HG03064 (cell line): ENCODE results near the gene TRIM46.

Experiments
- ATAC-seq: cut with Tn5 transposase; IDR thresholded peaks from one replicate; pipeline ENCODE4 v1.9.1; 2021; ENCODE audit warnings: low read depth; ENCODE audit not compliant: unreplicated experiment

Gene TRIM46, protein sequence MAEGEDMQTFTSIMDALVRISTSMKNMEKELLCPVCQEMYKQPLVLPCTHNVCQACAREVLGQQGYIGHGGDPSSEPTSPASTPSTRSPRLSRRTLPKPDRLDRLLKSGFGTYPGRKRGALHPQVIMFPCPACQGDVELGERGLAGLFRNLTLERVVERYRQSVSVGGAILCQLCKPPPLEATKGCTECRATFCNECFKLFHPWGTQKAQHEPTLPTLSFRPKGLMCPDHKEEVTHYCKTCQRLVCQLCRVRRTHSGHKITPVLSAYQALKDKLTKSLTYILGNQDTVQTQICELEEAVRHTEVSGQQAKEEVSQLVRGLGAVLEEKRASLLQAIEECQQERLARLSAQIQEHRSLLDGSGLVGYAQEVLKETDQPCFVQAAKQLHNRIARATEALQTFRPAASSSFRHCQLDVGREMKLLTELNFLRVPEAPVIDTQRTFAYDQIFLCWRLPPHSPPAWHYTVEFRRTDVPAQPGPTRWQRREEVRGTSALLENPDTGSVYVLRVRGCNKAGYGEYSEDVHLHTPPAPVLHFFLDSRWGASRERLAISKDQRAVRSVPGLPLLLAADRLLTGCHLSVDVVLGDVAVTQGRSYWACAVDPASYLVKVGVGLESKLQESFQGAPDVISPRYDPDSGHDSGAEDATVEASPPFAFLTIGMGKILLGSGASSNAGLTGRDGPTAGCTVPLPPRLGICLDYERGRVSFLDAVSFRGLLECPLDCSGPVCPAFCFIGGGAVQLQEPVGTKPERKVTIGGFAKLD

DNA sequence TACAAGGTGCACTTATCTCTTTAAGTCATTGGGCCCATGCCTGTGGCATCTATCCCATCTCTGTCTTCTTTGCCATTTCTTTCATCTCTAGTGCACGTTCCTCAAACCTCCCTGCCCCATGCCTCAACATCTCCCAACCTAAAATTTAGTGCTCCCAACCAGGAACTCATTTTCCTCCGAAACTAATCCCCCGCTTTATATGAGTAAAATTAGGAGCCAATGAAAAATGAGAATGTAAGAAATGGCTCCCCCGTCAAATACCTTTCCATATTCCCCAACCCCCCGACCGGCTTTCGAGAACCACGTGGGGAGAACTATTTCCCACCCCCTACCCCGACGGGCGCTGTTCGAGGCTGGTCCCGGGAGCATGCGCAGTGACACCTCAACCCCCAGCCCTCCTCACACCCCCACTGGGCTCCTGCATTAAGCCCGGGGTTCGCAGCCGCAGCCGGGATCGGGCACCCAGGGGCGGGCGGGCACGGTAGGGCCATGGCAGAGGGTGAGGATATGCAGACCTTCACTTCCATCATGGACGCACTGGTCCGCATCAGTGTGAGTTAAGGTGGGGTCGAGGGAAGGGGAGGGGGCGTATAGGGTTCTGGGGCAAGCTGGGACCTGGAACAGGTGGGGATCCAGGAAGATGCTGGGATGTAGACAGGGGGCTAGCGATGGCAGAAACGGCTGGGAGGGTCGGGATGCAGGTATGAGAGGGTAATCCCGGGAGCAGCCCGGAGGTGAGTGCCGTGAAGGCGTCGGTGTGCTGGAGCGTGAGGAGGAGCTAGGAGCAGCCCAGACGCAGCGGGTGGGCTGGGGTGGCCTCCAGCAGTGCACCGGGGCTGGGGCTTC lies at the start of gene TRIM46:
TRIM46 (plus strand) TSS at position 372 of the 846 bp plus-strand sequence; CDS start at position 490, 118 bp downstream.
- peak; percentile 24 for ATAC-seq

DNA sequence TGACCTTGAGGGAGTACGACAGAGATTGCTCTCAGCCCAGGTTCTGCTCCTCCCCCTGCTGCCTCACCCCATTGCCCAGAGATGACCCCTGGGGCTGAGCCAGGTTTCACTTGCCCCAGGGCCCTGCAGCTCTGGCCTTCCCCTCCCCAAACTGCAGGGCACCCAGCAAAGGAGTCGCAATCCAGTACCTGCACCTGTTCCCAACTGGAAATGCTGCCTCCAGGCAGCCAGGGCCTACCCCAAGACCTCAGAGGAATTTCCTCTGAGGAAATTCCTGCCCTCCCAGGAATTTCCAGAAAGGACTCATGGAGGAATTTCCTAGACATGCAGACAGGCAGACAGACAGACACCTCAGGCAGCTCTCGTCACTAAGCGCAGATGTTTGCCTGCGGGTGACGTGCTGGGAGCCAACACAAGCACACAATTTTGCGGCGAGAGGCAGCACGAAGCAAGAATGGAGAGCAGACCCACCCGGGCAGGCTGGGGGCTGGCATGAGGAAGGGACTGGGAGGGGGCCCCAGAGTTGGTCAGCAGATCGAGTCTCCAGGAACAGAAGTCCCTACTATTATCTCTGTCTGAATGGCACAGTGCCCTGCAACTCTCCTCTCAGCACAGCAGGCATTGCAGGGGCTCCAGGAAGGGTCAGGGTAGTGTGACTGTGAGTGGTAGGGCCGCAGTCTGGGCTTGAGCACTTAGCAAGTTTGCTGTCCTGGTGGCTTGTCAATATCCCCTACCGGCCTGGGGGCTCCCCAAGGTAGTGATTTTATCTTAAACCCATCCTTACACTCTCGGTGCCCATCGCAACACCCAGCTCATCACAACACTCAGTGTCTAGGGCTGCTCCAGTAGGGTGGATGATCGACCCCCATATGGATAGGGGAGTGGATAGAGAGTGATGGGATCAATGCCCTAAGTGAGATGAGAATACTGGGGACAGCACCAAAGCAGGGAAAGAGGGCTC lies 48.9 kb upstream of the TRIM46 start:
- ATAC-seq, result no peak

DNA sequence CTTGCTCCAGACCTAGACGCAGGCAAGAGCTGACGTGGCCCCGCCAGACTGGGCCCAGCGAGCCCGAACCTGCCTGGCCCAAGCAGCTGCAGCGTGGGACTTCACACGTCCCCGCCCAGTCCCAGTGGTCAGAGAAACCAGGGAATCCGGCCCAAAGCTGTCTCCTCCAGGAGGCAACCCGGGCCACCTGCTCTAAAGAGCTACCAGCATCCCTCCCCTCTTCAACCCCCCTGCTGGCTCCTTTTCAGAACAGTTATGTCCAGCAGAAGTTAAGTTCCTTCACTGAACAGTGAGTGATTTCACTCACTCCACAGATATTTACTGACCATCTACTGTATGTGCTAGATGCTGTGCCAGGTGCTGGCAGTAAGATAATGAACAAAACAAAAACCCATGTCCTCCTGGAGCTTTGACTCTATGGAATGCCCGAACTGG lies 48.1 kb upstream of the TRIM46 start:
- ATAC-seq, result no peak

DNA sequence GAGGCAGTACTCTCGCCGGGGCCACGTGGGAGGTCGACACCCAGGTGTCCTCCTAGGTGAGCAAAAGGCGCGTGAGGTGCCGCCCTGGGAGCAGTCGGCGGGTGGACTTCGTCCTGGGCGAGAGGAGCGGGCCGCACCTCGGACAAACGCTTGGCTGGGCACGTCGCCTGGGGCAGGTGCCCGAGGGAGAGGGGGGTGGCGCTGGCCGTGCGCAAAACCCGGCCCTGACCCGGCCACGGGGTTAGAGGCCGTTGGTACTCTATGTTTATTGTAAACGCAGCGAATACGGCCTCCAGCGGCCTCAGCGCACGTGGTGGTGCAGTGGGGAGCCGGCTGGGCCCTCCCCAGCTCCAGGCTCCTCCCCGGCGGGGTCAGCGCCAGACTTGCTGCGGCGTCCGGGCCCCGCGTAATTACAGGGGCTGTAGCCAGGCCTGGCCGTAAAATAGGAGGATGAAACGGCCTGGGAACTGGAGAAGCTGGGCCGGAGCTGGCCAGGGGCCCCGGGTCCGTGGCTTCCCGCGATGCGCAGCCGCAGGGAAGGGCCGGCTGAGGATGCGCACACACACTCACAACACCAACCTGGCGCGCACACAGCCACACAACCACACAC lies 47.6 kb upstream of the TRIM46 start:
- ATAC-seq, result no peak

DNA sequence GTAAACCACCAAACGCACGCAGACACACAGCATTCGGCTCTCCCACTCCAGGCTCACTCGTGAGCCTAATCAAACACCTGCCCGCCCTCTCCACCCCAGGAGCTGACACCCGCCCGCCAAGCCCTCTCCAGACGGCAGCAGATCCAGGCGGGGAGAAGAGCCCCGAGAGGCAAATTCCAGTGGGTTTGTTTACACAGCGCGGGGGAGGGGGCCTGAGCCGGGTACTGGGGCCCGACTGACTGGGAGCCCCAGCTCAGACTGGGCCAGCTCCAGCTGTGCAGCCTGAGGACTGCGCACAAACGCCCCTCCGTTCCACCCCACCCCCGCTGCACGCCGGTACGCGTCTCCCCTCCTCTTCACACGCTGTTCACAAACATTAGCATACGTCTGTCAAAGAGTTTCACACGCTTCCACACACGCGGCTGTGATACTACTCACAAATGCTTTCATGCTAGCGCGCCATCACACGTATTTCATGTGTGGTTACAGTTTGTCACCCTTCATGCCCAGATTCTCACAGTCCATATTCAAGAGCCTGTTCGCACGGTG lies 47.0 kb upstream of the TRIM46 start:
- ATAC-seq, result no peak

DNA sequence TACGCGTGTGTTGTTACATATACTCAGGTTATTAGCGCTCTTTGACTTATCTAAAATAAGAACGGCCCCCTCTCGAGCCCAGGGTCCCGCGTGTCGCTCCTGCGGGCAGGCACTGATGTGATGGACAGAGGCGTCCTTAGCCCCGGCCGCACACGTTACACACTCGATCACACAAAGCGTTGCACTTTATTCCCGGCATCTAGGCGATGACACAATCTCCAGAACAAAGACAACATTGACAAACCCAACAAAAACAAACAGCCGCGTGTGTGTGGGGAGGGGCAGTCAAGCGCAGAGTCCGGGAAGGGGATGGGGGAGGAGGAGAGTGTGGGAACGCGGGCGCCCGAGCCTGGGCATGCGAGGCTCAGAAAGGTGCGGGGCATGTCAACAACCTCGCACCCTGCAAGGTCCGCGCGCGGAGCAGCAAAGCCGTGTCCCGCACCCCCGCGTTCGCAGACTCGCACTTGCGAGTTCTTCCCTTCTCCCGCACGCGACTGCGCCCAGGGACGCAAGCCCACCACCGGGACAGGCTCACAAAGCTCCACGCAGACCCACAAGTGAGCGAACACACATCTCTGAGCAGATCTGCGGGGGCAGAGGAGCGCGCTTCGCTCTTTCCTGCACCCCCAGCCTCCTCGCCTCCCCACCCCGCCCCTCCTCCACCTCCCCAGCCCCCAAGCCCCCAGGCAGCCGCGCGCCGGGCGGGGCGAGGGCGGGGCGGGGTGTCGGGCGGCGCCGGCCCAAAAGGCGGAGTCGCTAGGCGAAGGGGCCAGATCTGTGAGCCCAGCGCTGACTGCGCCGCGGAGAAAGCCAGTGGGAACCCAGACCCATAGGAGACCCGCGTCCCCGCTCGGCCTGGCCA lies 46.3 kb upstream of the TRIM46 start, which contains the start of gene EFNA1:
EFNA1 (plus strand) TSS at position 772 of the 862 bp plus-strand sequence. CDS start 102 bp downstream, outside the sequence.
- no peak for ATAC-seq

DNA sequence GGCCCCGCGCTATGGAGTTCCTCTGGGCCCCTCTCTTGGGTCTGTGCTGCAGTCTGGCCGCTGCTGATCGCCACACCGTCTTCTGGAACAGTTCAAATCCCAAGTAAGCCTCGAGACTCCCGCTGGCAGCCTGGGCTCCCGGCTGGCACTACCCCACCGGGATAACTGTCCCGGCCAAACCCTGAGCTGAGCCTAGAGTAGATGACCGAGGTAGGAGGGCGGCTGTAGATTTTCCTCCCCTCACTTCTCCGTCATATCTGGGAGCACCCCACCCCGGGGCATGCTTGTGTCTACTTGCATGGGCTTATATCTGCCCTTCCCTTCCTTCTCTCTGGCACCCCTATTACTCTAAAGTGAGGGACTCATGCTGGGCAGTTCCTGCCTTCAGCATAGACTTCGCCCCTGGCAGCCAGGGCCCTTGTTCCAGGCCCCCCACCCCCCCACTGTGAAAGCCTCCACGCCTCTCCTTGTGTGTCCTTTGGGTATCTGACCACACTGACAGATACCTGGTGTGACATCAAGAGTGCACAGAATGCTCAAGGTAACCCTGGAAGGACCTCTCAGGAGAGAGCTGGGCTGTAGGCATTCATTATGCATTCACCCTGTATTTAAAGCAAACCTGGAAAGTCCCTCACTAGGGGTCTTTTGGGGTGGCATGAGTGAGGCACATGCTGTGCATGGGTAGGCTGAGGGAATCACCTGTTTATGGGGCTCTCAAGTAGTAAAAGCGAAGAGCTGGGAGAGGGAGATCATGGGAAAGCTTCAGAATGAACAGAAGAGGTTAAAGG lies 45.5 kb upstream of the TRIM46 start:
- ATAC-seq, result no peak

DNA sequence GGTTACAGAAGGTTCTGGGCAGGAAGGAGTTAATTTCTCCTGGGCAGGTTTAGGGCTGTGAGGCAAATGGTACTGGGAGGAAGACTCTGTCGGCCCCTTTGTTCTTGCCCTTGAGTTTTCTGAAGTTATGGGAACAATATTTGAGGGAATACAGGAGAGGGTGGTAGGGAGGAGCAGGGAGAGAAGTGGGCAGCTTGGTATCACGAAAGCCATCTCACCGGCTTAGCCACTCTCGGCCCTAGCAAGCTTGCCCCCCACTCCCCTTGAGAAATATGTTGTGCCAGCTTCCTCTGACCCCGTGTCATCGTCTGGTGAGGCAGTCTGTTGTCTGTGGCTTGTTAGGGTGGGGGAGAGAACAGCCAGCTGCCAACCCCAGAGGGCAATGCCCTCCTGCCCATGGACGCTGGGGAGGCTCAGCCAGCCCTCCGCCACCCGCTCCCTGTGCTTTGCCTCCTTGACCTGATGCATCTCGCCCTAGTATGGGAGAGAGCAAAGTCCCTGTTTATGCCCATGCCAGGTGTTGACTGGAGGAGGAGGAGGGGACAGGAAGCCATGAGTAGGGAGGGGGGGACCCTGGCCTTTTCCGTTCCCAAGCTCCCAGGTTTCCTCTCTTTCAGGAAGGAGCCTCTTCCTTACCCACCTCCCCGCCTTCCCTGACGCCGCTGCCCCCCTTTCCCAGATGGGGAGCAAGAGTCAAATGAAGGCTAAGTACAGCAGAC lies 44.7 kb upstream of the TRIM46 start:
- no peak for ATAC-seq

DNA sequence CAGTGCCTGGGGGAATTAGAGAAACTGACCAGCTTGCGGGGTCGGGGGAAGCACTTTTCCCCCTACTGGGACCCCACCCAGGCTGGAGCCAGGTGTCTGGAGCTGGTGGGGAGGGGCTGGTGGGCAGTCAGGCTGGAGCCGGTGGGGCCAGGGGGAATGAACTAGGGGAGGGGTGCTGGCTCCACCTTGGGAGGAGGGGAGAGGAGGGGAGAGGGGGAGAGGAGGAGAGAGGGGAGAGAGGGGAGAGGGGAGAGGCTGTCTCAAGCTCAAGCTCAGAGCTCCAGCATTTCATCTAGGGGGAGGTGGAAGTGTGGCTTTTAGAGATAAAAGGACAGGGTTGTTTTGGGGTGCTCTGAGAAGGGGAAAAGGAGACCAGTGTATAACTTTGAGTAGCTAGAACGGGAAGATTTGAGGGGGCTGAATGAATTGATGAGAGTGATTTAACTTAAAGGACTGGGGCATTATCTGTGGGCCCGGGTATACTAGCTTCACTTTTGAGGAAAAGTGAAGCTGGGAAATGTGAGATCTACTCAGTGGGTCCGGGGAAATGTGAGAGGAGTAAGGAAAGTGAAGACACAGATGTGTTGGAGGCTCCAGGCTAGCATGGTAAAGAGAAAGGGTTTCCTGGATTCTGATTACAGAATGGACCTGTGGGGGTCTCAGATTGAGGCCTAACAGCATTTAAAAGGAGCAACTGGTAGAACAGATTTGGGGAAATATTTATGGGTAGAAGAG lies 43.2 kb upstream of the TRIM46 start:
- ATAC-seq, result no peak

DNA sequence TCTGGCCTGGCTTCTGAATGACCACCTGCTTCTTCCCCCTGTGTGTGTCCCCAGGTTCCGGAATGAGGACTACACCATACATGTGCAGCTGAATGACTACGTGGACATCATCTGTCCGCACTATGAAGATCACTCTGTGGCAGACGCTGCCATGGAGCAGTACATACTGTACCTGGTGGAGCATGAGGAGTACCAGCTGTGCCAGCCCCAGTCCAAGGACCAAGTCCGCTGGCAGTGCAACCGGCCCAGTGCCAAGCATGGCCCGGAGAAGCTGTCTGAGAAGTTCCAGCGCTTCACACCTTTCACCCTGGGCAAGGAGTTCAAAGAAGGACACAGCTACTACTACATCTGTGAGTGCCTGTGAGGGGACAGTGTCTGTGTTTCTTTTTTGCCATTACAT lies 42.4 kb upstream of the TRIM46 start:
- ATAC-seq, result no peak

DNA sequence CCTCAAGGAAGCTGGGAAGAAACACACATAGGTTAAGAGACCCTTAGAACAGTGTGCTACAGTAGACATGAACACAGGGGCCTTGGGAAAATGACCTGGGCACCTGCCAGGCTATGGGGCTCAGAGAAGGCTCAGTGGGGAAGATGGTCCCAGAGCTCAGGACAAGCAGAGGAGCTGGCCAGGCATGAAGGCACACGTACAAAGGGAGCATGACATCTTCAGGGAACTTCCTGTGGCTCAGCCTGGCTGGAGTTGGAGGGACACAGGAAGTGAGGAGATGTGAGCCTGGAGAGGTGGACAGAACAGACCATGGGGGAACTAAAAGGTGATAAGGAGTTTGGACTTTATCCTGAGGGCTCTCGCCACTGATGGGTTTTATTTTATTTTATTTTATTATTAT lies 41.8 kb upstream of the TRIM46 start:
- ATAC-seq, result no peak

DNA sequence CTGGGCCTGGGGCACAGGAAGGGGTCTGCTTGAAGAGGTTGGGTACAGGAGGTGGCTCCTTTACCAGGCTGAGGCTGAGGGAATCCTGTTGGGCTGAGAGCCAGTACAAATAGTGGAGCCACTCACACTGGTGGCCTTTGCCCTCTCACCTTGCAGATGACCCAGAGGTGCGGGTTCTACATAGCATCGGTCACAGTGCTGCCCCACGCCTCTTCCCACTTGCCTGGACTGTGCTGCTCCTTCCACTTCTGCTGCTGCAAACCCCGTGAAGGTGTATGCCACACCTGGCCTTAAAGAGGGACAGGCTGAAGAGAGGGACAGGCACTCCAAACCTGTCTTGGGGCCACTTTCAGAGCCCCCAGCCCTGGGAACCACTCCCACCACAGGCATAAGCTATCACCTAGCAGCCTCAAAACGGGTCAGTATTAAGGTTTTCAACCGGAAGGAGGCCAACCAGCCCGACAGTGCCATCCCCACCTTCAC lies 39.8 kb upstream of the TRIM46 start:
- ATAC-seq, result no peak

DNA sequence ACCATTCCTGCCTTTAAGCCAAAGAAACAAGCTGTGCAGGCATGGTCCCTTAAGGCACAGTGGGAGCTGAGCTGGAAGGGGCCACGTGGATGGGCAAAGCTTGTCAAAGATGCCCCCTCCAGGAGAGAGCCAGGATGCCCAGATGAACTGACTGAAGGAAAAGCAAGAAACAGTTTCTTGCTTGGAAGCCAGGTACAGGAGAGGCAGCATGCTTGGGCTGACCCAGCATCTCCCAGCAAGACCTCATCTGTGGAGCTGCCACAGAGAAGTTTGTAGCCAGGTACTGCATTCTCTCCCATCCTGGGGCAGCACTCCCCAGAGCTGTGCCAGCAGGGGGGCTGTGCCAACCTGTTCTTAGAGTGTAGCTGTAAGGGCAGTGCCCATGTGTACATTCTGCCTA lies 39.3 kb upstream of the TRIM46 start:
- ATAC-seq, result no peak

DNA sequence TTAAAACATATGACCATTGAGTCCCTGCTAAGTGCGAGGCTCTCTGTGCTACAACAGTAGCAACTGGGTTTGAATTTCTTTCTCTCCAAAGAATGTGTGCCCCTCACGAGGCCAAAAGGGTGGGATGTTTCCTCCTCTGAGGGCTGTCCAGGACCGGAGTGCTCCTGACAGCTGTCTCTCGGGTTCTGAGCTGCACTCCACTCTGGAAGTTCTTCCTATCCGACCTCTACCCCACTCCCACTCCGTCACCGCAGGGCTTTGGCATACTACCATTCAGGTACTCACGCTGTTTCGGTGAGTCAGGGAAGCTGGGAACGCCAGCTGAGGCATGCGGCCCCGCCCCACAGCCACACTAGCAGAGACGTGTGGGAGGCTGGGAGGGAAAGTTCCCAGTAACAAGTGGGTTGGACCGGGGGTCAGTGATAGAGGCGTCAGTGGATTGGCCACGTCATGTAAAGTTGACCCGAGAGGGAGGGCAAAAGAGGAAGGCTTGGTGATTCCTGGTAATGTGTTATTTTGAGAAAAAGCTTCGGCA lies 38.7 kb upstream of the TRIM46 start:
- no peak for ATAC-seq

DNA sequence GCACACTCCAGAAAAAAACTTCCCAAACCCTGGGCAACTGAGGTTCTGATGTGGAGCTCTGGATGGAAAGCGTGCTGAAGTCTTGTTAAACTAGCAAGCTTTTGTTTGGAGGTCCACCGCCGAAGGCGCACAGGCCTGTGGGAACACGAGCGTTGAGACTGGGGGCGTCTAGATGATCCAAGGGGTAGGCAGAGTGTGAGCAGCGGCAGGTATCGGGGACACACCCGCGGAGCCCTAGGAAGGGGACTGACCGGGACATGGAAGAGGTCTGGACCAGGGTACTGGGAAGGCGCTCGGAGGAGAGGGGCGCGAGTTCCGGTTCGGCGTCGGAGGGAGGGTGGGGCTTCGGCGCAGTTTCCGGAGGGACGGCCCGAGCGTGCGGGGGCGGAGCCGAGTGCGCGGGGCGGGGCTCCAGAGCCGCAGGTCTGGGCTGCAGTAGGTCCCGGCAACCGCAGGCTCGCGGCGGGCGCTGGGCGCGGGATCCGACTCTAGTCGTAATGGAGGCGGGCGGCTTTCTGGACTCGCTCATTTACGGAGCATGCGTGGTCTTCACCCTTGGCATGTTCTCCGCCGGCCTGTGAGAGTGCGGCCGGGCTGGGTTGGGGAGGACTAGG lies 38.1 kb upstream of the TRIM46 start, which contains the start of gene SLC50A1:
SLC50A1 (plus strand) TSS at position 438 of the 614 bp plus-strand sequence; CDS start at position 498, 60 bp downstream.
- ATAC-seq, result peak; percentile 50
